Fibroblast of skin of scalp (primary cell): ENCODE data around the gene PTP4A2.

Experiments
- DNase-seq: peaks from one replicate; pipeline ENCODE4 v3.0.0-alpha.2; 2013

The PTP4A2 gene

GRCh38 chr1:31885851-31886250 is 52.3 kb downstream of the PTP4A2 start:
- DNase-seq: no peak

- no peak for DNase-seq
These were observed 54.7 kb downstream of the PTP4A2 start for GRCh38 chr1:31883357-31883942.

GRCh38 chr1:31881688-31882000 is 56.5 kb downstream of the PTP4A2 start:
- no peak for DNase-seq

- no peak for DNase-seq
These were observed 57.0 kb downstream of the PTP4A2 start for GRCh38 chr1:31880957-31881687.

- DNase-seq: no peak
These were observed 58.1 kb downstream of the PTP4A2 start for GRCh38 chr1:31879981-31880608.

GRCh38 chr1:31878058-31878457 is 60.1 kb downstream of the PTP4A2 start:
- no peak for DNase-seq

- DNase-seq: no peak
These were observed 60.6 kb downstream of the PTP4A2 start for GRCh38 chr1:31877544-31877943.

- no peak for DNase-seq
These were observed 62.4 kb downstream of the PTP4A2 start for GRCh38 chr1:31875636-31876236.

GRCh38 chr1:31874942-31875341 is 63.2 kb downstream of the PTP4A2 start:
- no peak for DNase-seq

GRCh38 chr1:31872658-31873636 is 65.2 kb downstream of the PTP4A2 start:
- DNase-seq: no peak

GRCh38 chr1:31871703-31872102 is 66.5 kb downstream of the PTP4A2 start:
- DNase-seq: no peak

GRCh38 chr1:31870086-31870736 is 68.0 kb downstream of the PTP4A2 start:
- no peak for DNase-seq

- no peak for DNase-seq
These were observed 68.7 kb downstream of the PTP4A2 start for GRCh38 chr1:31869449-31869848.

GRCh38 chr1:31868862-31869261 is 69.3 kb downstream of the PTP4A2 start:
- no peak for DNase-seq

GRCh38 chr1:31867546-31867945 is 70.6 kb downstream of the PTP4A2 start:
- DNase-seq: no peak

GRCh38 chr1:31866450-31867032 is 71.6 kb downstream of the PTP4A2 start:
- no peak for DNase-seq

- no peak for DNase-seq
These were observed 72.3 kb downstream of the PTP4A2 start for GRCh38 chr1:31865728-31866449.

- DNase-seq: no peak
These were observed 76.1 kb downstream of the PTP4A2 start for GRCh38 chr1:31862071-31862470.

- DNase-seq: no peak
These were observed 76.8 kb downstream of the PTP4A2 start for GRCh38 chr1:31861346-31861745.

- no peak for DNase-seq
These were observed 77.6 kb downstream of the PTP4A2 start for GRCh38 chr1:31860581-31860980.

GRCh38 chr1:31859719-31860118 is 78.4 kb downstream of the PTP4A2 start:
- DNase-seq: no peak
